ENCODE measurements around the gene PPP2R2B.

Gene PPP2R2B

GRCh38 chr5:146751054-146751453 is 127.5 kb downstream of the PPP2R2B start:
- no peak overlapping the region for H3K27ac ChIP-seq (ENCODE audit: low read length)
- H2AFZ ChIP-seq (ENCODE audit: low read length) = no peak overlapping the region
- no peak overlapping the region for H3K4me2 ChIP-seq (ENCODE audit: low read depth, low read length)
- no peaks in the 10 kb centered on the region for H3K36me3 ChIP-seq (replicated peaks; ENCODE audit: insufficient read depth, low read length)
- H3F3A ChIP-seq (ENCODE audit: insufficient read depth, low read length) = peaks cover 3% of the 10 kb centered on the region; the same call in 1 of the 2 replicates
- no peaks in the 10 kb centered on the region for H3K79me2 ChIP-seq (ENCODE audit: low read length)
- peaks cover 20% of the 10 kb centered on the region for H3K4me1 ChIP-seq (ENCODE audit: low read length)
- H3K9me3 ChIP-seq (replicated peaks; ENCODE audit: insufficient read depth, low read length) = no peaks in the 10 kb centered on the region
- no peaks in the 10 kb centered on the region for H3K27me3 ChIP-seq (replicated peaks; ENCODE audit: insufficient read depth, low read length)
- H3K9ac ChIP-seq (ENCODE audit: low read length) = no peak overlapping the region
- no peak overlapping the region for H3K4me3 ChIP-seq (ENCODE audit: low read length)
- DNase-seq = no peak
- no peak for TF ChIP-seq EZH2phosphoT487 (IDR thresholded peaks at IDR 0.05; ENCODE audit: low read length)
- TF ChIP-seq EZH2 (optimal IDR thresholded peaks at IDR 0.05; ENCODE audit: low read depth, low read length) = no peak
- no peak for TF ChIP-seq CTCF (IDR thresholded peaks at IDR 0.05; ENCODE audit: low read length)
- H3K9me2 ChIP-seq (replicated peaks; ENCODE audit: insufficient read depth, low read length) = no peaks in the 10 kb centered on the region
- H4K20me1 ChIP-seq (ENCODE audit: insufficient read depth, low read length) = no peaks in the 10 kb centered on the region

GRCh38 chr5:146748533-146748932 is 130.0 kb downstream of the PPP2R2B start:
- Histone ChIP-seq H3K27ac (ENCODE audit: low read length) (no peak overlapping the region), H3F3A (ENCODE audit: insufficient read depth, low read length) (peaks cover 3% of the 10 kb centered on the region; the same call in 1 of the 2 replicates), H3K36me3 (replicated peaks; ENCODE audit: insufficient read depth, low read length) (no peaks in the 10 kb centered on the region), H3K4me2 (ENCODE audit: low read depth, low read length) (no peak overlapping the region), H3K4me3 (ENCODE audit: low read length) (no peak overlapping the region), H3K9me3 (replicated peaks; ENCODE audit: insufficient read depth, low read length) (no peaks in the 10 kb centered on the region), H3K9ac (ENCODE audit: low read length) (no peak overlapping the region), H3K9me2 (replicated peaks; ENCODE audit: insufficient read depth, low read length) (no peaks in the 10 kb centered on the region), H3K4me1 (ENCODE audit: low read length) (peaks cover 20% of the 10 kb centered on the region), H4K20me1 (ENCODE audit: insufficient read depth, low read length) (no peaks in the 10 kb centered on the region), H3K27me3 (replicated peaks; ENCODE audit: insufficient read depth, low read length) (no peaks in the 10 kb centered on the region), H3K79me2 (ENCODE audit: low read length) (no peaks in the 10 kb centered on the region), H2AFZ (ENCODE audit: low read length) (no peak overlapping the region)
- no peak for TF ChIP-seq EZH2phosphoT487 (IDR thresholded peaks at IDR 0.05; ENCODE audit: low read length)
- TF ChIP-seq CTCF (IDR thresholded peaks at IDR 0.05; ENCODE audit: low read length) = no peak
- TF ChIP-seq EZH2 (optimal IDR thresholded peaks at IDR 0.05; ENCODE audit: low read depth, low read length) = no peak
- DNase-seq = no peak

DNA sequence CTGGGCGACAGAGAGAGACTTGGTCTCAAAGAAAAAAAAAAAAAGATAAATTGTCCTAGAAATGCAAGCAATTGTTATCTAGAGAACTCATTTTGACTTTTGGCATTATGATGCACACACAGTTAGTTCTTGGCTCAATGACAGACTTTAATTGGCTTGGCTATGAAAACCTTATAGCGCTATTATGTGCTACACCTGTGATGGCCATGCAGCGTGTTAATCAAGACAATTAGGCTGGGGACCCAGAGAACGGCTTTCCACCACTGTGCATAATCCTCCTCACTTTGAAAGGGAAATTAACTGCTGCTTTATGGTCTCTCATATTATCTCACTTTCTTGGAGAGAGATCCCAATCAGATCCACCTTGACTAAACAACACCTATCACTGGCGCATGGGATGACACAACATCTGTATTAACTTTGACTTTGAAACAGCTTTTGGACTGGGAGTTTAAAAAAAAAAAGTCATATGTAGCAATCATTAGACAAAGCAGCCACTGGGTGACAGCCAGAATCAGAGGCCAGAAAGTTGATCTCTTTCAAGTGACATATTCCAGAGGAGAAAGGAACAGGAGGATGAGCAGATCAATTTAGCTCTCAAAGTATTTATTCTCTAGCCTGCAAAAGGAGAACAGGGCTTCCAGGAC is 132.5 kb downstream of the PPP2R2B start:
- Histone ChIP-seq H3K4me1 (ENCODE audit: low read length) (peaks cover under 1% of the 10 kb centered on the region; the same call in 1 of the 2 replicates), H3F3A (ENCODE audit: insufficient read depth, low read length) (no peaks in the 10 kb centered on the region), H3K9ac (ENCODE audit: low read length) (no peak overlapping the region), H3K27me3 (replicated peaks; ENCODE audit: insufficient read depth, low read length) (no peaks in the 10 kb centered on the region), H3K9me2 (replicated peaks; ENCODE audit: insufficient read depth, low read length) (no peaks in the 10 kb centered on the region), H3K36me3 (replicated peaks; ENCODE audit: insufficient read depth, low read length) (no peaks in the 10 kb centered on the region), H3K9me3 (replicated peaks; ENCODE audit: insufficient read depth, low read length) (no peaks in the 10 kb centered on the region), H2AFZ (ENCODE audit: low read length) (no peak overlapping the region), H4K20me1 (ENCODE audit: insufficient read depth, low read length) (no peaks in the 10 kb centered on the region), H3K4me2 (ENCODE audit: low read depth, low read length) (no peak overlapping the region), H3K27ac (ENCODE audit: low read length) (no peak overlapping the region), H3K4me3 (ENCODE audit: low read length) (no peak overlapping the region), H3K79me2 (ENCODE audit: low read length) (no peaks in the 10 kb centered on the region)
- no peak for DNase-seq
- no peak for TF ChIP-seq EZH2 (optimal IDR thresholded peaks at IDR 0.05; ENCODE audit: low read depth, low read length)
- TF ChIP-seq CTCF (IDR thresholded peaks at IDR 0.05; ENCODE audit: low read length) = no peak
- TF ChIP-seq EZH2phosphoT487 (IDR thresholded peaks at IDR 0.05; ENCODE audit: low read length) = no peak
